ENCODE measurements around the gene UNC5A.
"Not testable (repeated sequence)": the region's sequence is repeated elsewhere in the genome, so short reads cannot be mapped to it uniquely, and the experiment has no call there.

The UNC5A gene

DNA sequence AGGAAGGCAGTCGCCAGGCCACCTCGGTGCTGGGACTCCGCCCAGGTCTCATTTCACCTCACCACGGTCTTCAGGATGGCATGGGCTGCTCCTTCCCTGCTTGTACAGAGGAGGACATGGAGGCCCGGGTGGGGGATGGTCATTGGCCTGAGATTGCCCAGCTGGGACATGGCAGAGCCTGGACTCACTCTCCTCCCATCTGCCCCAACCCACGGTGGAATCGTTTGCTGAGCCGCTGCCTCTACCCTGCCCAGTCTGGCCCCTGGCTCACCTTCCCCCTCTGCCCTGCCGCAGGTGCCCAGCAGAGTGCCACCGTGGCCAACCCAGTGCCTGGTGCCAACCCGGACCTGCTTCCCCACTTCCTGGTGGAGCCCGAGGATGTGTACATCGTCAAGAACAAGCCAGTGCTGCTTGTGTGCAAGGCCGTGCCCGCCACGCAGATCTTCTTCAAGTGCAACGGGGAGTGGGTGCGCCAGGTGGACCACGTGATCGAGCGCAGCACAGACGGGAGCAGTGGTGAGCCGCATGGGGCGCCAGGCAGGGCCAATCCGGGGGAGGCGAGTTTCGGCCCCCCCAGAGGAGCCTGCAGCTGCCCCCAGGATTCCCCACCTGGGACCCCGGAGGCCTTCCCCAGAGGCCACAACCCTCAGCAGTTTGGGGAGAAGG, 52.1 kb downstream of the UNC5A start:
- DNase-seq (ENCODE audit: low read depth in 2 of 2, low spot score in 1 of 2), result no peak

DNA sequence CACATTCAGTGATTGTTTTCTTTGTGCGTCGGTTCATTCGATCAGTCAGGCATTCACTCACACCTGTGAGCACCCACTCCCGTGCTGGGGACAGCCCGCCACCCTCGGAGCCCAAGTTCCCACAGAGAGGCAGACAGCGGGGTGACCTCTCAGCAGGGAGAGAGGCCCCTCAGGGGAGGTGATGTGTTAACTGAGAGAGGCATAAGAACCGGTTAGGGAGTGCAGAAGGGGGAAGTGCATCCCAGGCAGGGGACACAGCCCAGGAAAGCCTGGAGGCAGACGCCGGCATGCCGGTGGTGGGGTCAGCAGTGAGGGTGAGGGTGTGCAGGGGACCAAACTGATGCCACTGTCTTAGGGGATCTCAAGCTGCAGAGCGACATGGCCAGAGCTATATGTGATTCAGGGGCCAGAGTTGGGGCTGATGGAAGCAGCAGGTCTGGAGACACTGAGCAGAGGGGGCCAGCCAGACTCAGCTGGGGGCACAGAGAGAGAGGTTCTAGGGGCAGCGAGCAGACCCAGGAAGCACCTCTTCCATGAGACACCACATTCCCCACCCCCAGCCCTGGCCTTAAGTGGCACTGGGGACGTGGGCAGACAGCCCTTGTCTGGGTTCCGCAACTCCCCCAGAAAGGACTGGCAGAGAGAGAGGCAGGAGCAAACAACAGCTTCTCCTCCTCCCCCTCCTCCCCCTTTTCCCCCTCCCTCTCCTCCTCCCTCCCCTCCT, 52.8 kb downstream of the UNC5A start:
- no peak for DNase-seq (ENCODE audit: low read depth in 2 of 2, low spot score in 1 of 2)

DNA sequence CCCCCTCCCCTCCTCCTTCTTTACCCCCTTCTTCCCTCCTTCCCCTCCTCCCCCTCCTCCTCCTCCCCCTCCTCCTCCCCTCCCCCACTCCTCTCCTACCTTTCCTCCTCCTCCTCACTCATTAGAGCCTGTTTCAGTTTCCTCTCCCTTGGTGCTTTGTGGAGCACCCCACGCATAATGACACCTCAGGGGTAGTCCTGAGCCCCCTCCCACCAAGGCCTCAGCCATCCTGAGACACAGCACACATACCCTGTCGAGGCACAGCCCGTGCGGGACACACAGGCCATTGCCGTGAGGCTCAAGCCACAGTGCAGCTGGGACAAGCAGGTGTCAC, 53.4 kb downstream of the UNC5A start:
- no peak for DNase-seq (ENCODE audit: low read depth in 2 of 2, low spot score in 1 of 2)

DNA sequence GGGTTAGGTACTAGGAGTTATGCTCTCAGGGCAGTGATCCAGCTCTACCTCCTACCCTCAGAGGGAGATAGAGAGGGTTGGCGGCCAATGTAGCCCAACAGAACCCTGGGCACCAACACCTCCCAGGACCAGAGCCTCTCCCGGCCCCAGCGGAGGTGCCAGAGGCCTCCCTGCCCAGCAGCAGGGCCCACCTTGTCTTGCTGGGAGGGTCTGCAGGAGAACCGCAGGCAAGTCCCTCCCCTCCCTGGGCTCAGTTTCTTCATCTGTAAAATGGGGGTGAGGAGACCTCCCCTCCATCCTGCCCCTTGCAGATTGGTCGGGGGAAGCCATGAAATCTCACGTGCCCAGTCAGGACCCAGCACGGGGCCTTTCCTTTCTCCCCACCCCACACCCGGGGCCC, 54.4 kb downstream of the UNC5A start:
- DNase-seq (ENCODE audit: low read depth in 2 of 2, low spot score in 1 of 2), result no peak

DNA sequence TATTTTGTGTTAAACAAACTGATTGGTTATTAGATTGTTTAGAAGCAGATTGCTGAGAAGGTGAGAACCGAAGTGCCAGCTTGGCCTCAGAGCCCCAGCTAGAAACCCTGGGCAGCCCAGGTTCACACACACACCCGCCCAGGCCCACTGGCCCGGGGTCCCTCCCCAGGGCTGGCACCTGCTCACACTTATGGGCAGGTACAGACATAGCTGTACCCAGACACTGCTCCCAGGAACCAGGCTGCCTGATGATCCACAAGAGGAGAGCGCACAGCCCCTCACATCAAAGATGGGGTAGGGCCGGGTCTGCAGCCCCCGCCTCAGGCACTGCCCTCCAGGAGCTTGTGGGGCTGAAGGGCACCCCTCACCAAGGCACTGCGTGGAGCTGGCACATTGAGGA, 55.6 kb downstream of the UNC5A start:
- no peak for DNase-seq (ENCODE audit: low read depth in 2 of 2, low spot score in 1 of 2)

DNA sequence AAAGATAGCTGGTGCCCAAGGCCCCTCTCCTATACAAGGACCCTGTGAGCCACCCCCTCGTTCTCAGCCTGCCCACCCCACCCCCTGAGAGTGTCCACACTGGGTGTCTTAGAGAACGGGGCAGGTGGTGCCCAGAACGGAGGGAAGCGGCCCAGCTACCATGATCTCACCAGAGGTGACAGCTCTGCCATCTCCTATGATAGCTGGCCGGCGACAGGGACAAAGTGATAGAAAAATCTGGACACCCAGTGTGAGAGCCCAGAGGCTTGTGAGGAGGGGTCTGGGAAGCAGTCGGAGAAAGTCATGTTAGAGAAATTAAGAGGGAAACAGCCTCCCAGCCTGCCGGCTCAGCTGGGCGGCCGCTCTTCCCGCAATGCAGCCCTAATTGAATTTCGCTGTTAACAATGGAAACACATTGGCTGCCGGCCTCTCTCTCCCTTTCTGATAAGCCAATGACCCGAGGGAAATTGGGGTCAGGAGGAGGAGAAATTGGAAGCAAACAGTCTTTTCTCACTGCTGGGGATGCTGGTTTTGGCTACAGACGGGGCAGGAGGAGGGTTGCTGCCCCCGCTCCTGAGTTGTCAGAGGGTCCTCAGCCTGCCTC, 56.5 kb downstream of the UNC5A start:
- DNase-seq (ENCODE audit: low read depth in 2 of 2, low spot score in 1 of 2), result no peak

DNA sequence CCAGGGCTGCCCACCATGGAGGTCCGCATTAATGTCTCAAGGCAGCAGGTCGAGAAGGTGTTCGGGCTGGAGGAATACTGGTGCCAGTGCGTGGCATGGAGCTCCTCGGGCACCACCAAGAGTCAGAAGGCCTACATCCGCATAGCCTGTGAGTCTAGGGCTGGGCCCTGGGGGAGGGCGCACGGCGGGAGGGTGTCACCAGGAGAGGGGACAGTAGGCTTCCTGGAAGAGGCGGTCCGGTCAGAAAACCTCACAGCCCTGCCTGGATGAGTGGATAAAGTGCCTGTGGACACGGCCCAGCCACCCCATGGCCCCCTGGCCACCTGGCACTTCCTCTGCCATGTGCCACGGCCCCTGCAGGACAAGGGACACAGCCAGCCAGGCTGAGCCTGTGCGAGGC, 57.8 kb downstream of the UNC5A start:
- DNase-seq (ENCODE audit: low read depth in 2 of 2, low spot score in 1 of 2), result no peak

DNA sequence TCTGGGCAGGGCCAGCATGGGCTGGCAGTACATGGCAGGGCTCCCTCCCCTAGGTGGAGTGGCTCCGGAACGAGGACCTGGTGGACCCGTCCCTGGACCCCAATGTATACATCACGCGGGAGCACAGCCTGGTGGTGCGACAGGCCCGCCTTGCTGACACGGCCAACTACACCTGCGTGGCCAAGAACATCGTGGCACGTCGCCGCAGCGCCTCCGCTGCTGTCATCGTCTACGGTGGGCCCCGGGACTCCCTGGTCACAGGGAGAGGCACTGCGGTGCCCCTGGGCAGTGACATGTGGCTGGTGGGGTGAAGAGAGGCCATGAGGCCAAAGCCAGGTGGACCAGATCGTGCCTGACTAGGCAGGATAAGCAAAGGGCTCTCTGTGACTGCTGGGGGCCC, 58.4 kb downstream of the UNC5A start:
- no peak for DNase-seq (ENCODE audit: low read depth in 2 of 2, low spot score in 1 of 2)

DNA sequence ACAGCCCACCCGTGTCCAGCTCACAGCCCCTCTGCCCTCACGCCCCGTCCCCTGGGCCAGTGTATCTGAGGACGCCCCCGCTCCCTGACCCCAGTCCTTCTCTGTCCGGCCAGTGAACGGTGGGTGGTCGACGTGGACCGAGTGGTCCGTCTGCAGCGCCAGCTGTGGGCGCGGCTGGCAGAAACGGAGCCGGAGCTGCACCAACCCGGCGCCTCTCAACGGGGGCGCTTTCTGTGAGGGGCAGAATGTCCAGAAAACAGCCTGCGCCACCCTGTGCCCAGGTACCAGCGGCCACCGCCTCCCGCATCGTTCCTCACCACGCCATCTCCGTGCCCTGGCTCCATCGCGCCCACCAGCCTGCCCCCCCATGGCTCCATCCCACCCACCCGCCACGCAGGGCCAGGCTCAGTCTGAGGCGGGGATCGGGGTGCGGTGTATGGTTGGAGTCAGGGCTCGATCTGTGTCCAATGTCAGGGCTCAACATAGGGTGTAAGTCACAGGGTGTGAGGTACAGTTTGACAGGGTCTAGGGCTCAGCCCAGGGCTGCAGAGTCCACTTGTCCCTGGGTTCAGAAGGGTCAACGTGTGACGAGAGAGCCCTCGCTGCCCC, 59.2 kb downstream of the UNC5A start:
- DNase-seq (ENCODE audit: low read depth in 2 of 2, low spot score in 1 of 2), result no peak

DNA sequence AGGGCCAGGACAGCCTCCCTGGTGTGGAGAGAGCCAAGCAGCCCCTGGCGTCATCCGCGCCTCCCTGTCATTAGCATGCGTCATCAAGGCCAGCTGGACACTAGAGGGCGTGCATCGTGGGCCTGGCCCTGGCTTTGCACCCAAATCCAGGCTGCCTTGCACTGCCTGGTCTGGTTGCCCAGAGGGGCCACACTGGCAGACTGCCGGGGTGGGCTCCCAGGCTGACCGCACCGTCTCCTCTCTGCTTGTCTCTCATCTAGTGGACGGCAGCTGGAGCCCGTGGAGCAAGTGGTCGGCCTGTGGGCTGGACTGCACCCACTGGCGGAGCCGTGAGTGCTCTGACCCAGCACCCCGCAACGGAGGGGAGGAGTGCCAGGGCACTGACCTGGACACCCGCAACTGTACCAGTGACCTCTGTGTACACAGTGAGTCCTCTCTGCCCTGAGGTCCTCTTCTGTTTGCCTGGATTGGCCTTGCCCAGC, 59.8 kb downstream of the UNC5A start:
- no peak for DNase-seq (ENCODE audit: low read depth in 2 of 2, low spot score in 1 of 2)

DNA sequence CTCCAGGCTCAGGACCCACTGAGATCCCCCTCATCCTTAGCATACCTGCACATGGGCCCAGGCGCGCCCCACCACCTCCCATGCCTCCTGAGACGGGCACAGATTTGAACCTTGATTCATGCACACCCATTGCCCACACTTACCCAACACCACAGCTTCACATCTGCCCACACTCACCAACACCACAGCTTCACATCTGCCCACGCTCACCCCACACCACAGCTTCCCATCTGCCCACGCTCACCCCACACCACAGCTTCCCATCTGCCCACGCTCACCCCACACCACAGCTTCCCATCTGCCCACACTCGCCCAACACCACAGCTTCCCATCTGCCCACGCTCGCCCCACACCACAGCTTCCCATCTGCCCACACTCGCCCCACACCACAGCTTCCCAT, 60.3 kb downstream of the UNC5A start:
- not testable (repeated sequence) for DNase-seq (ENCODE audit: low read depth in 2 of 2, low spot score in 1 of 2)

DNA sequence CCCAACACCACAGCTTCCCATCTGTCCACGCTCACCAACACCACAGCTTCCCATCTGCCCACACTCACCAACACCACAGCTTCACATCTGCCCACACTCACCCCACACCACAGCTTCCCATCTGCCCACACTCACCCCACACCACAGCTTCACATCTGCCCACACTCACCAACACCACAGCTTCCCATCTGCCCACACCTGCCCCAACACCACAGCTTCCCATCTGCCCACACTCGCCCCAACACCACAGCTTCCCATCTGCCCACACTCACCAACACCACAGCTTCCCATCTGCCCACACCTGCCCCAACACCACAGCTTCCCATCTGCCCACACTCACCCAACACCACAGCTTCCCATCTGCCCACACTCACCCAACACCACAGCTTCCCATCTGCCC, 62.2 kb downstream of the UNC5A start:
- not testable (repeated sequence) for DNase-seq (ENCODE audit: low read depth in 2 of 2, low spot score in 1 of 2)

DNA sequence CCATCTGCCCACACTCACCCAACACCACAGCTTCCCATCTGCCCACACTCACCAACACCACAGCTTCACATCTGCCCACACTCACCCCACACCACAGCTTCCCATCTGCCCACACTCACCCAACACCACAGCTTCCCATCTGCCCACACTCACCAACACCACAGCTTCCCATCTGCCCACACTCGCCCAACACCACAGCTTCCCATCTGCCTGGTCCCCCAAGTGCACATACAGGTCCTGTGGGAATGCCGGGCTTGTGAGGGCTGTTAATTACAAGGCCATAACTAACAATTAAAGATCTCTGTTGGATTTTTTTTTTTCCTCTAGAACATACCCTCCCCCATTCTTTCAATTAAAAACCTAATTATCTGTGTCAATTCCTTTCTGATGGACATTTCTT, 62.7 kb downstream of the UNC5A start:
- DNase-seq (ENCODE audit: low read depth in 2 of 2, low spot score in 1 of 2), result not testable (repeated sequence)

DNA sequence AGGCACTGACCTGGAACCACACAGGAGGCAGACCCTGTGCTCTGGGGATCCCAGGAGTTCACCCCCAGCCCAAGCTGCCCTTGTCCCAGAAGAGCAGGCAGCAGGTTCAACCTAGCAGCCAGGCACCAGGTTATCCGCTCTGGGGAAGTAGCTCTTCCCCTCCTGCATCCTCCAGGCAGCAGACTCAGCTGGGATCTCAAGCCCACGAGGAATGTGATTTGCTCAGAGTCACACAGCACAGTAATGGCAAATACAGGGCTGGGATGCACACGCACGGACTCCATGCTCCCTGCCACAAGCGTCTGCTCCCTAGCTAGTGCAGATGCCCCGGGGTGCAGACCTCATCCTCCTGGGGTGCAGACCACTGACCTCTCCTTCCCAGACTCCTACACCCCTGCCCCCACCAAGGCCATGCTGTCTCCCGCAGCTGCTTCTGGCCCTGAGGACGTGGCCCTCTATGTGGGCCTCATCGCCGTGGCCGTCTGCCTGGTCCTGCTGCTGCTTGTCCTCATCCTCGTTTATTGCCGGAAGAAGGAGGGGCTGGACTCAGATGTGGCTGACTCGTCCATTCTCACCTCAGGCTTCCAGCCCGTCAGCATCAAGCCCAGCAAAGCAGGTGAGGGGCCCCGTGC, 63.3 kb downstream of the UNC5A start:
- DNase-seq (ENCODE audit: low read depth in 2 of 2, low spot score in 1 of 2), result no peak

DNA sequence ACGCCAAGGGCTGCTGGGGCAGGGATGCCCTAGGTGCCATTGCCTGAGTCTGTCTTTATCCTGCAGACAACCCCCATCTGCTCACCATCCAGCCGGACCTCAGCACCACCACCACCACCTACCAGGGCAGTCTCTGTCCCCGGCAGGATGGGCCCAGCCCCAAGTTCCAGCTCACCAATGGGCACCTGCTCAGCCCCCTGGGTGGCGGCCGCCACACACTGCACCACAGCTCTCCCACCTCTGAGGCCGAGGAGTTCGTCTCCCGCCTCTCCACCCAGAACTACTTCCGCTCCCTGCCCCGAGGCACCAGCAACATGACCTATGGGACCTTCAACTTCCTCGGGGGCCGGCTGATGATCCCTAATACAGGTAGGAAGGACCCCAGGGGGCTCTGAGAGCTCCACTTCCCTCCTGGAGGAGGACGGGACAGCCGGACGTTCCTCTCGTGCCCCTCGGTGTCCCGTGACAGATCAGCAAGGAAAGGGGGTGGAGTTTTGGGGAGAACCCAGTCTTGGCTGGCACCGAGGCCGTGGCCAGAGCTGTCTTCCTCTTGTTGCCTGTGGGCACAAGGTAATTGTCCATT, 63.9 kb downstream of the UNC5A start:
- no peak for DNase-seq (ENCODE audit: low read depth in 2 of 2, low spot score in 1 of 2)

DNA sequence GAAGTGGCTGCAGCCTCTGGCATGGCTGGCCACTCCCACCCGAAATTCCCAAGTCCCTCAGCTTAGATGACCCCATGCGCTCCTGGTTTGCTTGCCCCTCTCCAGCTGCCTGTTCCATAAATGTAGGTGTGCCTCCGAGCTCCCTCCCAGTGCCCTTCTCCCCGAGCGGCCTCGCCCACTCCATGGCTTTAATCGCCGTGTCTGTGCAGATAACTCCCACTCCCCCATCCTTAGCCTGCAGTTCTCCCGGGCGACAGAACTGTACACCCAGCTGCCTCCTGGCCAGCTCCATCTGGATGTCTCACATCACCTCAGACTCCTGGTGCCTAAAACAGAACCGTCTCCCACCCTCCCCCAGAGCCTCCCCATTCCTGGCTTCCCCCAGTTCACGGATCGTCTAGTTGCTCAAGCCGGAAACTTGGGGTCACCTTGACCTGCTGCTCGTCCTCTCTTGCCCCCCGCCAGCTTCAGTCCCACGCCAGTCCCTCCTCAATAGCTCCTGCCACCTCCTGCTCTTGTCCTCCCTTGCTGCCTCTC, 64.7 kb downstream of the UNC5A start:
- no peak for DNase-seq (ENCODE audit: low read depth in 2 of 2, low spot score in 1 of 2)

DNA sequence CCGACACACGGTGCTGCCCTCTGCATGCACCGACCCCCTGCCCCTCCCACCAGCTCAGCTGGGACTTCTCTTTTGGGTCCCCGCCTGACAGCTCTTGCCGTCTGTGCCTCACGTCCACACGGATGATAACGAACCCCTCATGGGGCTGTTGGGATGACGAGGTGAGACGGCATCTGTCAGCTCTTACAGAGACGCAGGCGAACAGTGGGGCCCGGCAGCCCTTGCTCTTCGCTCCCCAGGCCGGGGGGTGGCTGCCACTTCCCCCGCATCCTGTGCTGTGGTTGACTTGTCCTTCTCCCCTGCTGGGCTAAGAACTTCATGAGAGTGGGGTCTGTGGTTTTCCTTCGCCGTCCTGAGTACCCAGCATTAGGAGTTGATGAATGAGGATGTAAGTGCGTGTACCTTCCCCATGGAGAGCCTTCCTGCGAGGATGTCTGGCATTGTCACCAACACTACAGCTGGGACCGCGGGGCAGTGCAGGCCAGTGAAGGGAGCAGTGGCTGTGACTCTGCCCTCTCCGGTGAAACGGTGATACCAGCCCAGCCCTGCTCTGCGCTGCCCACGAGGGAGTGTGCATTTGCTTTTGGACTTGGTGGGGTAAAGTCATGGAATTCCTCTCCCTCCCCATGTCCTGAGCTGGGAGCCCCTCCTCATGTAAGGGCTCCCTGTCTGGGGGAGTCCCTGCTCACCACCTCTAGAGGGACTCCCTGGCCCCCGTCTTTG, 65.6 kb downstream of the UNC5A start:
- DNase-seq (ENCODE audit: low read depth in 2 of 2, low spot score in 1 of 2), result no peak

DNA sequence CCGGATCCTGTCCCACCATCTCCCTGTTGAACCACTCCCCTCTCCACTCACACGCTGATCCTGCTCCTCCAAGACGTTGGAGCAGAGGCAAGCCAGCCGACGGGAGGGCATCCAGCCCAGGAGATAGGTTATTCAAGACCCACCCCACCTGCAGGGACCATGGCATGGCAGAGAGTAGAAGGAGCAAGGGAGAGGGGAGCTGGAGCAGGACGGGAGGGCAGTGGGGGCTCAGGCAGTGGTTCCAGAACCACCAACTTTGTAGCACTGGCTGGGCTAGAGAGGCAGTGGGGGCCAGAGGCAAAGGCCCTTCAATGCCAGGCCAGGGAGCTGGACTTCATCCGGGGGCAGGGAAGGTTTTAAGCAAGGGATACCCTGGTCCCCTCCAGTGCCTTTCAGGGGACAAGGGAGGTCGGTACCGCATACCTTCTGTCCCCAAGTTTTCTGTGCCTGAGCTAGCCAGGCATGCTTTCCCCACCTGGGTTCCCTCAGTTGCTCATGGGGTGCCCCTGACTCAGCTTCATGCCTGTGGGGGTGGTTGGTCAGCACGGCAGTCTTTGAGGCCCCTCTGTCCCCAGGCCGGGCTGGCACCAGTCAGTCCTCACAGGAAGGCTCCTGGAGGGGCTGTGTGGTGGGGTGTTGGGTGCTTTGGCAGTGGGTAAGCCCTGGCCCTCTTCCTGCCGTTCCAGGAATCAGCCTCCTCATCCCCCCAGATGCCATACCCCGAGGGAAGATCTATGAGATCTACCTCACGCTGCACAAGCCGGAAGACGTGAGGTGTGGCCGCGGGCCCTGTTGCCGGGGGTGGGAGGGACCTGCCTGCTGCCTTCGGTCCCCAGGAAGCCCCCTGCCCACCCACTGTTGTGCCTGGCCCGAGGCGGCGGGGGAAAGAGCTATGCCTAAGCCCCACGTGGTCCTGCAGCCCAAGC, 66.4 kb downstream of the UNC5A start:
- DNase-seq (ENCODE audit: low read depth in 2 of 2, low spot score in 1 of 2), result no peak

DNA sequence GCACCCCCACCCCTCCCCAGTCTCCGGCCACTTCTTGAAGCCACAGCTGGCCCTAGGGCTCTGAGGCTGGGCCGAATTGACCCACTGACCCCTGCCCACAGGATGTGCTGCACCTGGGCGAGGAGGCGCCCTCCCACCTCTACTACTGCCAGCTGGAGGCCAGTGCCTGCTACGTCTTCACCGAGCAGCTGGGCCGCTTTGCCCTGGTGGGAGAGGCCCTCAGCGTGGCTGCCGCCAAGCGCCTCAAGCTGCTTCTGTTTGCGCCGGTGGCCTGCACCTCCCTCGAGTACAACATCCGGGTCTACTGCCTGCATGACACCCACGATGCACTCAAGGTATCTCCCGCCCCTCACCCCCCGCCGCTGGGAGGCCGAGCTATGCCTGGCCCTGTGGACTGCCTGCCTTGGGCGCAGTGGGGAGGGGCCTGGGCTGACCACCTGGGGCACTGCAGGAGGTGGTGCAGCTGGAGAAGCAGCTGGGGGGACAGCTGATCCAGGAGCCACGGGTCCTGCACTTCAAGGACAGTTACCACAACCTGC, 67.5 kb downstream of the UNC5A start:
- no peak for DNase-seq (ENCODE audit: low read depth in 2 of 2, low spot score in 1 of 2)

Measured in stimulated activated CD8-positive, alpha-beta memory T cell treated with anti-CD3 and anti-CD28 coated beads, Interleukin-4, amount 100 ng/mL, for 1 hour (primary cell).